Fibroblast of lung (primary cell): Measurements from ENCODE around the gene ALOX5.

ENCODE experiments used
- EZH2 ChIP-seq: IDR thresholded peaks from 2 replicates; pipeline ENCODE4 v1.5.1; 2012; ENCODE audit warnings: low read length, control low read depth, mild to moderate bottlenecking; ENCODE audit errors: missing control alignments
- TF ChIP-seq, protein P1 (sequence below), 2 donors: IDR thresholded peaks in 1 of 2; conservative IDR thresholded peaks in 1 of 2; 1 replicate in 1 of 2; 2 replicates in 1 of 2; pipeline ENCODE4 v1.5.1; 2011 to 2012; ENCODE audit warnings: low read length in 2 of 2, control low read depth in 1 of 2, inconsistent platforms in 1 of 2, low read depth in 1 of 2, mild to moderate bottlenecking in 1 of 2

GRCh38 chr10:45444976-45445898 is 71.2 kb downstream of the ALOX5 start:
- TF ChIP-seq EZH2, result no peak
- TF ChIP-seq, protein P1, sequence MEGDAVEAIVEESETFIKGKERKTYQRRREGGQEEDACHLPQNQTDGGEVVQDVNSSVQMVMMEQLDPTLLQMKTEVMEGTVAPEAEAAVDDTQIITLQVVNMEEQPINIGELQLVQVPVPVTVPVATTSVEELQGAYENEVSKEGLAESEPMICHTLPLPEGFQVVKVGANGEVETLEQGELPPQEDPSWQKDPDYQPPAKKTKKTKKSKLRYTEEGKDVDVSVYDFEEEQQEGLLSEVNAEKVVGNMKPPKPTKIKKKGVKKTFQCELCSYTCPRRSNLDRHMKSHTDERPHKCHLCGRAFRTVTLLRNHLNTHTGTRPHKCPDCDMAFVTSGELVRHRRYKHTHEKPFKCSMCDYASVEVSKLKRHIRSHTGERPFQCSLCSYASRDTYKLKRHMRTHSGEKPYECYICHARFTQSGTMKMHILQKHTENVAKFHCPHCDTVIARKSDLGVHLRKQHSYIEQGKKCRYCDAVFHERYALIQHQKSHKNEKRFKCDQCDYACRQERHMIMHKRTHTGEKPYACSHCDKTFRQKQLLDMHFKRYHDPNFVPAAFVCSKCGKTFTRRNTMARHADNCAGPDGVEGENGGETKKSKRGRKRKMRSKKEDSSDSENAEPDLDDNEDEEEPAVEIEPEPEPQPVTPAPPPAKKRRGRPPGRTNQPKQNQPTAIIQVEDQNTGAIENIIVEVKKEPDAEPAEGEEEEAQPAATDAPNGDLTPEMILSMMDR (conservative IDR thresholded peaks at IDR 0.05 in 1 of 2, IDR thresholded peaks at IDR 0.05 in 1 of 2; ENCODE audit: low read depth in 1 of 2, low read length in 2 of 2), result no peak
